SK-N-SH (cell line): ENCODE data around the gene LGR5. TPM values are rescaled to one million over a fixed set of nuclear protein-coding genes. Genes with fewer than 3 reads are reported as not detected.

Experiments used
- CTCF ChIA-PET: fragments of 300-600, 350-600 bp; formaldehyde crosslinking; extraction: SDS; loops from one replicate; lab custom pipeline; 2021; lab: Yijun Ruan, JAX
- POLR2A ChIA-PET: fragments of 350-600 bp; sonication (Branson Sonifier 250); formaldehyde crosslinking; extraction: SDS; loops from one replicate; lab custom pipeline; 2020; ENCODE audit warnings: antibody characterized with exemption, inconsistent platforms; lab: Yijun Ruan, JAX
- DNase-seq: peaks from one replicate; pipeline ENCODE4 v3.0.0; 2012
- H2AFZ ChIP-seq: fragments of 200-600 bp; sonication (generic); 2 replicates; pipeline ENCODE4 v1.8.1; 2016; ENCODE audit warnings: antibody characterized with exemption, mild to moderate bottlenecking, low read depth
- H3F3A ChIP-seq: fragments of 200-600 bp; sonication (generic); replicated peaks from 2 replicates; pipeline ENCODE3; 2016; ENCODE audit warnings: antibody characterized with exemption, mild to moderate bottlenecking; ENCODE audit not compliant: insufficient read depth
- H3K27ac ChIP-seq, 2 experiments: fragments of 200-500 bp in 1 of 2; fragments of 200-600 bp in 1 of 2; sonication (Bioruptor generic) in 1 of 2; sonication (generic), shearing (Covaris generic) in 1 of 2; 2 replicates each; pipeline versions ENCODE4 v1.5.1 to v1.6.1; 2014 to 2016; ENCODE audit warnings: low read depth in 2 of 2, inconsistent platforms in 1 of 2, low read length in 1 of 2, mild to moderate bottlenecking in 1 of 2, mixed read lengths in 1 of 2
- H3K27me3 ChIP-seq: fragments of 200-600 bp; sonication (generic), shearing (Covaris generic); 2 replicates; pipeline ENCODE4 v1.6.1; 2016; ENCODE audit warnings: mixed run types; ENCODE audit not compliant: insufficient read depth
- H3K36me3 ChIP-seq, 2 experiments: fragments of 200-500 bp in 1 of 2; fragments of 200-600 bp in 1 of 2; sonication (Bioruptor generic) in 1 of 2; sonication (generic) in 1 of 2; replicated peaks in 1 of 2; 2 replicates each; pipeline versions ENCODE3 to v1.5.1; 2014 to 2016; ENCODE audit warnings: low read length in 1 of 2, mild to moderate bottlenecking in 1 of 2; ENCODE audit not compliant: insufficient read depth in 2 of 2, control insufficient read depth in 1 of 2
- H3K4me1 ChIP-seq, 2 experiments: fragments of 200-500 bp in 1 of 2; fragments of 200-600 bp in 1 of 2; sonication (Bioruptor generic) in 1 of 2; sonication (generic), shearing (Covaris generic) in 1 of 2; 2 replicates each; pipeline versions ENCODE4 v1.5.1 to v1.6.1; 2014 to 2016; ENCODE audit warnings: low read depth in 1 of 2, low read length in 1 of 2, mixed run types in 1 of 2; ENCODE audit not compliant: insufficient read depth in 2 of 2, control insufficient read depth in 1 of 2
- H3K4me2 ChIP-seq: fragments of 200-600 bp; sonication (generic), shearing (Covaris generic); 2 replicates; pipeline ENCODE4 v1.6.1; 2017; ENCODE audit warnings: mixed run types
- H3K4me3 ChIP-seq, 2 experiments: fragments of 200-500 bp in 1 of 2; fragments of 200-600 bp in 1 of 2; sonication (Bioruptor generic) in 1 of 2; sonication (generic), shearing (Covaris generic) in 1 of 2; 2 replicates each; pipeline versions ENCODE4 v1.5.1 to v1.8.1; 2014 to 2016; ENCODE audit warnings: low read depth in 2 of 2, inconsistent platforms in 1 of 2, low read length in 1 of 2, mild to moderate bottlenecking in 1 of 2, mixed read lengths in 1 of 2, moderate library complexity in 1 of 2
- H3K79me2 ChIP-seq: fragments of 200-600 bp; sonication (generic); 2 replicates; pipeline ENCODE4 v1.8.1; 2017; ENCODE audit warnings: mild to moderate bottlenecking; ENCODE audit not compliant: insufficient read depth
- H3K9ac ChIP-seq: fragments of 200-600 bp; sonication (generic); 2 replicates; pipeline ENCODE4 v1.6.1; 2017; ENCODE audit warnings: mixed run types
- H3K9me2 ChIP-seq: fragments of 200-600 bp; sonication (generic); 2 replicates; pipeline ENCODE4 v1.6.1; 2017; ENCODE audit warnings: mixed run types
- H3K9me3 ChIP-seq: fragments of 200-600 bp; sonication (generic); 2 replicates; pipeline ENCODE4 v1.6.1; 2017; ENCODE audit warnings: mixed run types, mild to moderate bottlenecking, moderate library complexity
- H4K20me1 ChIP-seq: fragments of 200-600 bp; sonication (generic); 2 replicates; pipeline ENCODE4 v1.6.1; 2017; ENCODE audit warnings: mild to moderate bottlenecking, mixed run types; ENCODE audit not compliant: insufficient read depth
- CHD2 ChIP-seq: fragments of 150-350 bp; IDR thresholded peaks from 2 replicates; pipeline ENCODE4 v1.6.1; 2018; ENCODE audit warnings: low read length; ENCODE audit not compliant: partially characterized antibody
- FOSL2 ChIP-seq: IDR thresholded peaks from 2 replicates; pipeline ENCODE4 v1.4.0; 2012; ENCODE audit warnings: low read depth, mild to moderate bottlenecking, moderate library complexity, borderline replicate concordance
- FOXM1 ChIP-seq: IDR thresholded peaks from 2 replicates; pipeline ENCODE4 v1.4.0; 2012; ENCODE audit warnings: low read depth, mild to moderate bottlenecking
- GABPA ChIP-seq: IDR thresholded peaks from 2 replicates; pipeline ENCODE4 v1.4.0; 2012; ENCODE audit warnings: low read depth, mild to moderate bottlenecking
- JUND ChIP-seq: IDR thresholded peaks from 2 replicates; pipeline ENCODE4 v1.4.0; 2012
- MXI1 ChIP-seq: IDR thresholded peaks from 2 replicates; pipeline ENCODE4 v1.6.1; 2012; ENCODE audit warnings: mild to moderate bottlenecking, low read depth, low read length, improper control_type of control experiment
- RAD21 ChIP-seq: IDR thresholded peaks from 2 replicates; pipeline ENCODE4 v1.6.1; 2012; ENCODE audit warnings: mild to moderate bottlenecking, low read length
- RCOR1 ChIP-seq: fragments of 150-350 bp; IDR thresholded peaks from 2 replicates; pipeline ENCODE4 v1.6.1; 2017; ENCODE audit warnings: antibody characterized with exemption, low read length
- SMC3 ChIP-seq: IDR thresholded peaks from 2 replicates; pipeline ENCODE4 v1.6.1; 2012; ENCODE audit warnings: low read depth, low read length, improper control_type of control experiment
- TAF1 ChIP-seq: IDR thresholded peaks from 2 replicates; pipeline ENCODE4 v1.6.1; 2012; ENCODE audit warnings: low read depth, mild to moderate bottlenecking, low read length, moderate library complexity, borderline replicate concordance
- TCF12 ChIP-seq: IDR thresholded peaks from 2 replicates; pipeline ENCODE4 v1.4.0; 2012
- TEAD4 ChIP-seq: IDR thresholded peaks from 2 replicates; pipeline ENCODE4 v1.4.0; 2012; ENCODE audit warnings: mild to moderate bottlenecking, borderline replicate concordance; ENCODE audit not compliant: insufficient read depth
- YY1 ChIP-seq: IDR thresholded peaks from 2 replicates; pipeline ENCODE4 v1.4.0; 2012; ENCODE audit warnings: low read depth, mild to moderate bottlenecking
- WGBS: methylation state at CpG from one replicate; pipeline ENCODE4 v1.1.6; 2017; ENCODE audit warnings: low lambda C conversion rate; 5-methylcytosine and 5-hydroxymethylcytosine counted together
- polyA plus RNA-seq, 3 experiments: library from polyadenylated mRNA; depleted of rRNA; stranded (reverse); fragments of >200 nt; gene quantifications; 2 replicates each; pipeline ENCODE4 v1.2.3, GENCODE V29; 2012
- TF ChIP-seq, protein P1 (sequence below): fragments of 150-350 bp; IDR thresholded peaks from 2 replicates; pipeline ENCODE4 v1.6.1; 2016; ENCODE audit warnings: mild to moderate bottlenecking, low read depth, low read length
- TF ChIP-seq, protein P2 (sequence below): IDR thresholded peaks from 2 replicates; pipeline ENCODE4 v1.4.0; 2012; ENCODE audit warnings: low read depth
- TF ChIP-seq, protein P3 (sequence below): IDR thresholded peaks from 2 replicates; pipeline ENCODE4; 2012
- TF ChIP-seq, protein P4 (sequence below): IDR thresholded peaks from 2 replicates; pipeline ENCODE4 v1.6.1; 2012; ENCODE audit warnings: mild to moderate bottlenecking, low read depth, low read length, moderate library complexity

LGR5 gene
- polyA plus RNA-seq, 1 of the 3 experiments (the other 2 are of a cell fraction): 1.4 TPM

DNA sequence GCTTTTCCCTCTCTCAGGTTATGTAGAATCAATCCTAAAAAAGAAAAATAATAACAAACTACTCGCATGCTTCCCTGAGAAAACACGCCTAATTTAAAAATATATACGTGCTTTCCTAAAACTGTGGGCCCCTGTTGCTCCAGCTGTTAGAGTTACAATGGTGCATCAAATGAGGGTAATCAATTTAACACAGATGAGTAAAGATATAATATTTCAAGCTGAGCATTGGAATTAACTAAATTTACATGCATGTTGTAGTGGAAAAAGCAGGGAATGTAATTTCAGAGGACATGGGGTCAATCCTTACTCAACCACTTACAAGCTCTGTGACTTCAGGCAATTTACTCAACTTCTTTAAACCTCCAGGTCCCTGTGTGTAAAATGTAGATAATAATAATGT lies 22.4 kb upstream of the LGR5 start:
- Histone ChIP-seq H3K27me3 (no peaks in the 10 kb centered on the region), H3K4me2 (no peak overlapping the region), H4K20me1 (no peaks in the 10 kb centered on the region), H3K4me3 (no peak overlapping the region), H3K4me1 (no peaks in the 10 kb centered on the region), H3F3A (no peaks in the 10 kb centered on the region), H3K9me3 (no peaks in the 10 kb centered on the region), H3K9ac (no peak overlapping the region), H2AFZ (no peak overlapping the region), H3K79me2 (no peaks in the 10 kb centered on the region), H3K27ac (no peak overlapping the region), H3K9me2 (no peaks in the 10 kb centered on the region), H3K36me3 (no peaks in the 10 kb centered on the region)
- DNase-seq: no peak
- TF ChIP-seq MXI1 (no peak), JUND (no peak), RAD21 (no peak), FOXM1 (no peak), GABPA (no peak), YY1 (no peak), SMC3 (no peak), TEAD4 (no peak)
- TF ChIP-seq, protein P1, sequence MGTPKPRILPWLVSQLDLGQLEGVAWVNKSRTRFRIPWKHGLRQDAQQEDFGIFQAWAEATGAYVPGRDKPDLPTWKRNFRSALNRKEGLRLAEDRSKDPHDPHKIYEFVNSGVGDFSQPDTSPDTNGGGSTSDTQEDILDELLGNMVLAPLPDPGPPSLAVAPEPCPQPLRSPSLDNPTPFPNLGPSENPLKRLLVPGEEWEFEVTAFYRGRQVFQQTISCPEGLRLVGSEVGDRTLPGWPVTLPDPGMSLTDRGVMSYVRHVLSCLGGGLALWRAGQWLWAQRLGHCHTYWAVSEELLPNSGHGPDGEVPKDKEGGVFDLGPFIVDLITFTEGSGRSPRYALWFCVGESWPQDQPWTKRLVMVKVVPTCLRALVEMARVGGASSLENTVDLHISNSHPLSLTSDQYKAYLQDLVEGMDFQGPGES: no peak
- TF ChIP-seq, protein P2, sequence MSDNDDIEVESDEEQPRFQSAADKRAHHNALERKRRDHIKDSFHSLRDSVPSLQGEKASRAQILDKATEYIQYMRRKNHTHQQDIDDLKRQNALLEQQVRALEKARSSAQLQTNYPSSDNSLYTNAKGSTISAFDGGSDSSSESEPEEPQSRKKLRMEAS: no peak
- TF ChIP-seq, protein P3, sequence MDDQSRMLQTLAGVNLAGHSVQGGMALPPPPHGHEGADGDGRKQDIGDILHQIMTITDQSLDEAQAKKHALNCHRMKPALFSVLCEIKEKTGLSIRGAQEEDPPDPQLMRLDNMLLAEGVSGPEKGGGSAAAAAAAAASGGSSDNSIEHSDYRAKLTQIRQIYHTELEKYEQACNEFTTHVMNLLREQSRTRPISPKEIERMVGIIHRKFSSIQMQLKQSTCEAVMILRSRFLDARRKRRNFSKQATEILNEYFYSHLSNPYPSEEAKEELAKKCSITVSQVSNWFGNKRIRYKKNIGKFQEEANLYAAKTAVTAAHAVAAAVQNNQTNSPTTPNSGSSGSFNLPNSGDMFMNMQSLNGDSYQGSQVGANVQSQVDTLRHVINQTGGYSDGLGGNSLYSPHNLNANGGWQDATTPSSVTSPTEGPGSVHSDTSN: no peak
- WGBS: 90% methylated on average over 3 of the region's 3 CpGs
- ChIA-PET POLR2A (no interaction called here), CTCF (interaction anchor here (1.4 to 4.4 kb wide), 6 partner anchors 14 to 329 kb away, joined by 4 to 86 read pairs (median 25); partner anchors contain the start of gene LGR5)

DNA sequence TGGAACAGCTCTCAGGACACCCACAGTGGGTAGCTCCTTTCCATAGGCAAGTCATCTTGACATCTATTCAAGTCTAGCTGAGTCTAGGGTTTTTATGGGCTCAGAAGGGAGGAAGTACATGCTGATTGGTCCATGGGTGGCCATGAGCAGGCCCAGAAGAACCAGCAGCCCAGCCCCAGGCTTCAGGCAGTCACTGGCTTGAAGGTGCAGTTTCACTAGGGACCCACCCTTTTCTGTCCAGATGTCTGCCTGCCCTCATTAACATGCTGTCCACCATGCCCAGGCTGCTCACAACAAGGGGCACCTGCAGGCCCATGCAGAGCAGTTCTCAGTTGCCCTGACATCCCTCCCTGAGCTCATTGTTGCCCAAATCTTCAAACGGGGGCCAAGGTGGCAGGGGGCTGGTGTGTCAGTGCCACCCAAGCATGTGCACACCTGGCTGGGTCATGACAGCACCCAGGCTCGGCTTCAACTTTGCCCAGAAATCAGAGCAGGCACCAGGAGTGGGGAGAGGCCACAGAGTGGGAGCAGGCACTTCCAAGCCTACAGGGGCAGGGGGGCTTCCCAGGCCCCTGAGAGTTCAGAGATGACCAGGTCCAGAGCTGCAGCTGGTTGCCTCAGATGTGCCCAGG lies 18.7 kb upstream of the LGR5 start:
- Histone ChIP-seq H3K27me3 (peaks cover 5% of the 10 kb centered on the region; the same call in 1 of the 2 replicates), H3K36me3 (no peaks in the 10 kb centered on the region), H3K4me1 (no peaks in the 10 kb centered on the region; a peak in 1 of 4 replicates), H2AFZ (no peak overlapping the region), H3K9me3 (no peaks in the 10 kb centered on the region), H3K79me2 (no peaks in the 10 kb centered on the region), H3F3A (no peaks in the 10 kb centered on the region), H3K4me2 (no peak overlapping the region), H4K20me1 (no peaks in the 10 kb centered on the region), H3K27ac (no peak overlapping the region), H3K9me2 (no peaks in the 10 kb centered on the region), H3K9ac (no peak overlapping the region), H3K4me3 (no peak overlapping the region)
- POLR2A ChIA-PET: no interaction called here
- DNase-seq: no peak
- CTCF ChIA-PET: interaction anchor here (1.3 to 2.3 kb wide), 3 partner anchors 130 to 326 kb away, joined by 4 to 8 read pairs (median 5); no protein-coding TSS in a partner anchor
- WGBS: no CpG with 5 or more reads among the region's 2 CpGs
- no peak for TF ChIP-seq MXI1
- TF ChIP-seq, protein P2: no peak
- TF ChIP-seq RAD21: no peak
- TF ChIP-seq RCOR1: no peak
- TF ChIP-seq CHD2: no peak
- TF ChIP-seq GABPA: no peak
- no peak for TF ChIP-seq TEAD4
- no peak for TF ChIP-seq TCF12
- TF ChIP-seq FOXM1: no peak
- no peak for TF ChIP-seq FOSL2
- no peak for TF ChIP-seq SMC3
- TF ChIP-seq TAF1: no peak
- TF ChIP-seq, protein P4, sequence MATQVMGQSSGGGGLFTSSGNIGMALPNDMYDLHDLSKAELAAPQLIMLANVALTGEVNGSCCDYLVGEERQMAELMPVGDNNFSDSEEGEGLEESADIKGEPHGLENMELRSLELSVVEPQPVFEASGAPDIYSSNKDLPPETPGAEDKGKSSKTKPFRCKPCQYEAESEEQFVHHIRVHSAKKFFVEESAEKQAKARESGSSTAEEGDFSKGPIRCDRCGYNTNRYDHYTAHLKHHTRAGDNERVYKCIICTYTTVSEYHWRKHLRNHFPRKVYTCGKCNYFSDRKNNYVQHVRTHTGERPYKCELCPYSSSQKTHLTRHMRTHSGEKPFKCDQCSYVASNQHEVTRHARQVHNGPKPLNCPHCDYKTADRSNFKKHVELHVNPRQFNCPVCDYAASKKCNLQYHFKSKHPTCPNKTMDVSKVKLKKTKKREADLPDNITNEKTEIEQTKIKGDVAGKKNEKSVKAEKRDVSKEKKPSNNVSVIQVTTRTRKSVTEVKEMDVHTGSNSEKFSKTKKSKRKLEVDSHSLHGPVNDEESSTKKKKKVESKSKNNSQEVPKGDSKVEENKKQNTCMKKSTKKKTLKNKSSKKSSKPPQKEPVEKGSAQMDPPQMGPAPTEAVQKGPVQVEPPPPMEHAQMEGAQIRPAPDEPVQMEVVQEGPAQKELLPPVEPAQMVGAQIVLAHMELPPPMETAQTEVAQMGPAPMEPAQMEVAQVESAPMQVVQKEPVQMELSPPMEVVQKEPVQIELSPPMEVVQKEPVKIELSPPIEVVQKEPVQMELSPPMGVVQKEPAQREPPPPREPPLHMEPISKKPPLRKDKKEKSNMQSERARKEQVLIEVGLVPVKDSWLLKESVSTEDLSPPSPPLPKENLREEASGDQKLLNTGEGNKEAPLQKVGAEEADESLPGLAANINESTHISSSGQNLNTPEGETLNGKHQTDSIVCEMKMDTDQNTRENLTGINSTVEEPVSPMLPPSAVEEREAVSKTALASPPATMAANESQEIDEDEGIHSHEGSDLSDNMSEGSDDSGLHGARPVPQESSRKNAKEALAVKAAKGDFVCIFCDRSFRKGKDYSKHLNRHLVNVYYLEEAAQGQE: no peak
- TF ChIP-seq, protein P3: no peak
